AG04450 (cell line): ENCODE results near the gene MGME1. TPM values are rescaled to one million over a fixed set of nuclear protein-coding genes. Genes with fewer than 3 reads are reported as not detected.
A peak's percentile ranks its signal among the peaks of the same experiment; 100 is the strongest.

Source experiments
- CTCF ChIA-PET: fragments of 300-600, 350-600 bp; formaldehyde crosslinking; extraction: SDS; loops from one replicate; lab custom pipeline; 2022; ENCODE audit warnings: antibody characterized with exemption, inconsistent platforms; lab: Charles Lee
- POLR2A ChIA-PET: fragments of 350-600 bp; formaldehyde crosslinking; extraction: SDS; loops from one replicate; lab custom pipeline; 2021; ENCODE audit warnings: antibody characterized with exemption, inconsistent platforms; lab: Yijun Ruan, JAX
- DNase-seq: peaks from one replicate; pipeline ENCODE4 v3.0.0-alpha.2; 2011; ENCODE audit warnings: low read depth, low spot score
- H3K27ac ChIP-seq: one replicate; pipeline ENCODE4 v1.5.1; 2012; ENCODE audit warnings: low read depth, low read length, control low read depth
- H3K27me3 ChIP-seq: one replicate; pipeline ENCODE4 v1.6.0; 2012; ENCODE audit warnings: low read length; ENCODE audit not compliant: control insufficient read depth, insufficient read depth
- H3K4me3 ChIP-seq: 2 replicates; pipeline ENCODE4 v1.5.1; 2011; ENCODE audit warnings: mild to moderate bottlenecking, low read depth, low read length, control low read depth
- H3K9me3 ChIP-seq: 2 replicates; pipeline ENCODE4 v1.5.1; 2012; ENCODE audit warnings: low read length; ENCODE audit not compliant: control insufficient read depth, insufficient read depth
- polyA plus RNA-seq: library from polyadenylated mRNA; depleted of rRNA; stranded (reverse); fragments of >200 nt; gene quantifications from 2 replicates; pipeline ENCODE4 v1.2.3, GENCODE V29; 2011
- TF ChIP-seq, protein P1 (sequence below): IDR thresholded peaks from 2 replicates; pipeline ENCODE4 v1.5.1; 2011; ENCODE audit warnings: low read depth, low read length, control low read depth, inconsistent platforms

The MGME1 gene
- polyA plus RNA-seq, 1 experiment: 13.5 TPM

- Histone ChIP-seq H3K27me3 (no peaks in the 10 kb centered on the region), H3K4me3 (no peak overlapping the region), H3K27ac (no peak overlapping the region), H3K9me3 (peaks cover 7% of the 10 kb centered on the region)
- ChIA-PET POLR2A (no interaction called here), CTCF (no interaction called here)
- TF ChIP-seq, protein P1, sequence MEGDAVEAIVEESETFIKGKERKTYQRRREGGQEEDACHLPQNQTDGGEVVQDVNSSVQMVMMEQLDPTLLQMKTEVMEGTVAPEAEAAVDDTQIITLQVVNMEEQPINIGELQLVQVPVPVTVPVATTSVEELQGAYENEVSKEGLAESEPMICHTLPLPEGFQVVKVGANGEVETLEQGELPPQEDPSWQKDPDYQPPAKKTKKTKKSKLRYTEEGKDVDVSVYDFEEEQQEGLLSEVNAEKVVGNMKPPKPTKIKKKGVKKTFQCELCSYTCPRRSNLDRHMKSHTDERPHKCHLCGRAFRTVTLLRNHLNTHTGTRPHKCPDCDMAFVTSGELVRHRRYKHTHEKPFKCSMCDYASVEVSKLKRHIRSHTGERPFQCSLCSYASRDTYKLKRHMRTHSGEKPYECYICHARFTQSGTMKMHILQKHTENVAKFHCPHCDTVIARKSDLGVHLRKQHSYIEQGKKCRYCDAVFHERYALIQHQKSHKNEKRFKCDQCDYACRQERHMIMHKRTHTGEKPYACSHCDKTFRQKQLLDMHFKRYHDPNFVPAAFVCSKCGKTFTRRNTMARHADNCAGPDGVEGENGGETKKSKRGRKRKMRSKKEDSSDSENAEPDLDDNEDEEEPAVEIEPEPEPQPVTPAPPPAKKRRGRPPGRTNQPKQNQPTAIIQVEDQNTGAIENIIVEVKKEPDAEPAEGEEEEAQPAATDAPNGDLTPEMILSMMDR: no peak
- no peak for DNase-seq
Measured at GRCh38 chr20:17933121-17933520, 35.7 kb upstream of the MGME1 start.

DNA sequence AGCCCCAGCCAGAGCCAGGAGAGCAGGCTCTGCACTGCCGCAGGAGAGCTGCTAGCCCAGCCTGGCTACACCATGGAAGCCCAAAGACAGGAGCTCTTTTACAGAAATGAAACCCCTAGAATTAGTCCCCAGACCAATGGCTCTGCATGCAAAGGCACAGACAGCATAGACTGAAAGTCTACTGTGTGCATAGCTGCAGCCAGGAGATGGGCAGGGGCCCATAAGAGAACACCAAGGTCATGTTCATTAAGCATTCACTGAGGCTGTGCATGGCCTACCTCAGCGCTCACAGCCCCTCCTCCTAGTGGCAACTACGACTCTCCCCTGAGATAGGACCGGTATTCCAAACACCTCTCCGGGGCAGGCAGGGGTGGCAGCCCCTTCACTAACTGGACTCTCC, 35.1 kb upstream of the MGME1 start:
- POLR2A ChIA-PET: no interaction called here

GRCh38 chr20:17934141-17934862, 34.5 kb upstream of the MGME1 start:
- H3K4me3 ChIP-seq: no peak overlapping the region
- H3K27ac ChIP-seq: no peak overlapping the region
- DNase-seq: no peak
- ChIA-PET POLR2A (no interaction called here), CTCF (interaction anchor here (0.6 kb wide), 1 partner anchor 430 kb away, joined by 3 read pairs; no protein-coding TSS in a partner anchor)
- TF ChIP-seq, protein P1: no peak
- peaks cover 7% of the 10 kb centered on the region for H3K9me3 ChIP-seq
- no peaks in the 10 kb centered on the region for H3K27me3 ChIP-seq

More for the DNA sequence above, 35.1 kb upstream of the MGME1 start:
- no peak overlapping the region for H3K4me3 ChIP-seq
- no peak for DNase-seq
- CTCF ChIA-PET: interaction anchor here (0.6 kb wide), 1 partner anchor 429 kb away, joined by 3 read pairs; no protein-coding TSS in a partner anchor
- no peak overlapping the region for H3K27ac ChIP-seq
- H3K27me3 ChIP-seq: no peaks in the 10 kb centered on the region
- TF ChIP-seq, protein P1: no peak
- peaks cover 7% of the 10 kb centered on the region for H3K9me3 ChIP-seq

- no peak for DNase-seq
- ChIA-PET CTCF (interaction anchor here (1.4 kb wide), 1 partner anchor 253 kb away, joined by 7 read pairs; the partner anchor contains the start of gene RRBP1), POLR2A (no interaction called here)
- peaks cover 7% of the 10 kb centered on the region for H3K9me3 ChIP-seq
- TF ChIP-seq, protein P1: no peak
- no peak overlapping the region for H3K4me3 ChIP-seq
- no peaks in the 10 kb centered on the region for H3K27me3 ChIP-seq
- no peak overlapping the region for H3K27ac ChIP-seq
Measured at GRCh38 chr20:17935186-17935585, 33.6 kb upstream of the MGME1 start.

- no peaks in the 10 kb centered on the region for H3K27me3 ChIP-seq
- CTCF ChIA-PET: interaction anchor here (1.4 to 3.9 kb wide), 2 partner anchors 253 to 281 kb away, joined by 7 to 15 read pairs; partner anchors contain the start of gene RRBP1
- TF ChIP-seq, protein P1: no peak
- peaks cover 7% of the 10 kb centered on the region for H3K9me3 ChIP-seq
- peak overlapping the region; percentile 96 for H3K27ac ChIP-seq
- POLR2A ChIA-PET: interaction anchor here (0.6 kb wide), 1 partner anchor 20 kb away, joined by 4 read pairs; no protein-coding TSS in a partner anchor
- no peak overlapping the region for H3K4me3 ChIP-seq
- DNase-seq: no peak
Measured at GRCh38 chr20:17935761-17936160, 33.1 kb upstream of the MGME1 start.
